Stimulated activated CD4-positive, alpha-beta T cell treated with anti-CD3 and anti-CD28 coated beads, Interleukin-4, amount 100 ng/mL, for 1 hour (primary cell): Measurements from ENCODE around the gene BEST2.
A peak's percentile ranks its signal among the peaks of the same experiment; 100 is the strongest.

Source experiments
- DNase-seq: peaks from one replicate; pipeline ENCODE4 v3.0.0-alpha.2; 2020

BEST2 gene

GRCh38 chr19:12731337-12731736, 20.3 kb upstream of the BEST2 start:
- DNase-seq = no peak

DNA sequence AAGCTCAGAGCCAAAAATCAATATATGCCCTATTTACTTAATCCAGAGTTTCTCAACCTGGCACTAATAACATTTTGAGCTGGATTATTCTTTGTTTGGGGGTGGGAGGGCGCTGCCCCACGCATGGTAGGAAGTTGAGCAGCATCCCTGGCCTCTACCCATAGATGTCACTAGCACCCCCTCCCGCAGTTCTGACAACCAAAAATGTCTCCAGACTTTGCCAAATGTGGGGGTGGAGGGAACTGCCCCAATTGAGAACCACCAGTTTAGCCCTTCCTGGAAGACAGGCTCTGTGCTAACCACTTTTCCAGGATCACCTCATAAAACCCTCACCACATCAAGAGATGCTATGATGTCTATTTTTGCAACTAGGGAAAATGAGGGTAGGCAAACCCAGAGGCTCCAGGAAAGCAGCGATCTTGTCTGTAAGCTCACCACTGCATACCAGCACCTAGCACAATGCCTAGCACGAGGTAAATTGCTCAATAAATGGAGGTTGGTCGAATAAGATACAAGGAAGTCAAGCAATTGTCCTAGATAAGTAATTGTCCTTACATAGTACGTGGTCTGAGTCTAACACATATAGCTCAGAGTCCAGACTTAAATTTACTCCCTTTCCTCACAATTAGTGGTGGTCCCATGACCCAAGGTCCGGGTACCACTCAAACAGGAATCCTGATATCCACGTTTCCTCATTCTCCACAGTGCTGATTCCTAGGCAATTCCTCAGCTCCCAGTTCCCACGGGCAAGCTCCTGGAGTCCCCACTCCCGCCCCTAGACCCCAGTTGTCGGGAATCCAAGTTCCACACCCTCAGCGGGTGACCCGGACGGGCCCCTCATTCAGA, 18.0 kb upstream of the BEST2 start:
- peak; percentile 56 for DNase-seq

DNA sequence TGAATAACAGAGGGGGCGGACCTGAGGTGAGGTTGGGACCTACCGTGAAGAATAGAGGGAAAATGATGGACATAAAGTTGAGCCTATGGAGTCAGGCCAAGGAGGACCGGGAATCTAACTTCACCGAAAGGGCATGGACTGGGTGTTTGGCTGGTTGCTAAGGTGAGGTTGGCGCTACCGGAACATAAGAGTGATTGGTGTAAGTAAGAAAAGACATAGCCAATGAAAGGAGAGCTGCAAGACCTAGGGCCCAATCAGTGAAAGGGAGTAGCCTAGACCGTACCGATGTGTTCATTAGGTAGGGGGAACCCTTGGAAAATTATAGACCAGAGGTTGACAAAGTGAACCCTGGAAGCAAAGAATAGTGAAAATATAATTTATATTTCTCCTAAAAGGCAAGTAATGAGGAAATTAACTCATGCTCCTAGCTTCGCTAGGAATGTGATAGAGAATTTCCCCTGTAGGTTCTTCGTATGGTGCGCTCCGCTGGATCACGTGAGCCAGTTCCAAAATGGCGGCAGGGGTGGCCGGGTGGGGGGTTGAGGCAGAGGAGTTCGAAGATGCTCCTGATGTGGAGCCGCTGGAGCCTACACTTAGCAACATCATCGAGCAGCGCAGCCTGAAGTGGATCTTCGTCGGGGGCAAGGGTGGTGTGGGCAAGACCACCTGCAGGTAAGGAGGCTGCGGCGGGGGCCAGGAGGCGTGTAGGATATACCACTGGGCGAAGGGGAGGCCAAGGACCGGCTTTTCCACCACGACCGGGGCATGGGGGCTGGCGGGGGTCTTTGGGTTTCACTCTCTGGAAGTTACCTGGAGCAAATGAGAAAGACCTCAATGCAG, 14.4 kb upstream of the BEST2 start, which contains the start of gene GET3:
TSS of gene GET3 (plus strand) at position 503 of the 840 bp plus-strand sequence. CDS start at position 512, 9 bp downstream.
- DNase-seq = peak; percentile 76

DNA sequence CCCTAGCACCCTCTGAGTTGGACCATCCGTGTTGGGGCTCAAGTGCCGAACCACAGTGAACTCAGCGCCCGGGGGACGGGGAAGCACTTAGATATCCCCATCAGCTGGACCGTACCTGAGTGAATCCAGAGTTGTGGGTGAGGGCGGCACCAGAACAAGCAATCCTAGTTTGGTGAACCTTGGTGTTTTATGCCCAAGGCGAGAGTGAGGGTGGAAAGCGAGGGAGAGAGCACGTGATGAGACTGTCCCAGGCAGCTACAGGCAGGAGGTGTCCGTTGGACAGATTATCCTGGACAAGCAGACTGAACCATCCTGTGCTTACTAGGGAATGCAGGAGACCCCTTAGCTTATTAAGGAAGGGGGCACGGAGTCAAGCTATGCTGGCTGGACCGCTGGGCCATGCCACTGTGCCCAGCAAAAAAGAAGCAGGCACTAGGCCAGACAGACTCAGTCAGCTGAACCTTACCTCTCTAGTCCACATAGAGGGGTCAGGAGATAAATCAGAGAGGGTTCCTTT, 13.7 kb upstream of the BEST2 start:
- no peak for DNase-seq

DNA sequence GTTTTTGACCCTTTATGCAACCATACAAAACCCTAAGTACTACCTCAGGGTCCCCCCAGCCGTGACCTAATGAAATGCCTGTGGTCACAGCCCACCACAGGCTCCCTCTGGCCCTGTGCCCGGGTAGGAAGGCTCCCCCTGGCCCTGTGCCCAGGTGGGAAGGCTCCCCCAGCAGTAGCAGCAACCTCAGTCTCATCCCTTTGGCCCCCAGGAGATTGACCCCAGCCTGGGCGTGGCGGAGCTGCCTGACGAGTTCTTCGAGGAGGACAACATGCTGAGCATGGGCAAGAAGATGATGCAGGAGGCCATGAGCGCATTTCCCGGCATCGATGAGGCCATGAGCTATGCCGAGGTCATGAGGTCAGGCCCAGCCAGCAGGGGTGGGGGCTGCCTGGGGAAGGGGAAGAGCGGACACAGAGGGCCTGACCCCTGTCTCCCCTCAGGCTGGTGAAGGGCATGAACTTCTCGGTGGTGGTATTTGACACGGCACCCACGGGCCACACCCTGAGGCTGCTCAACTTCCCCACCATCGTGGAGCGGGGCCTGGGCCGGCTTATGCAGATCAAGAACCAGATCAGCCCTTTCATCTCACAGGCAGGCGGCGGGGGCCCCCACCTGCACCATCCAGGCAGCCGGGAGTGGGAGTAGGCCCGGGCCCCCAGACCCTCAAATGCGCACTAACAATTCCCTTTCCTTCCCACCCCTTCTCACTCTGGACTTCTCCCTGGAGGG, 6.3 kb upstream of the BEST2 start:
- no peak for DNase-seq

- no peak for DNase-seq
These were observed 3.1 kb upstream of the BEST2 start for GRCh38 chr19:12748489-12748888.

GRCh38 chr19:12749938-12750521, 1.6 kb upstream of the BEST2 start:
- DNase-seq = no peak

DNA sequence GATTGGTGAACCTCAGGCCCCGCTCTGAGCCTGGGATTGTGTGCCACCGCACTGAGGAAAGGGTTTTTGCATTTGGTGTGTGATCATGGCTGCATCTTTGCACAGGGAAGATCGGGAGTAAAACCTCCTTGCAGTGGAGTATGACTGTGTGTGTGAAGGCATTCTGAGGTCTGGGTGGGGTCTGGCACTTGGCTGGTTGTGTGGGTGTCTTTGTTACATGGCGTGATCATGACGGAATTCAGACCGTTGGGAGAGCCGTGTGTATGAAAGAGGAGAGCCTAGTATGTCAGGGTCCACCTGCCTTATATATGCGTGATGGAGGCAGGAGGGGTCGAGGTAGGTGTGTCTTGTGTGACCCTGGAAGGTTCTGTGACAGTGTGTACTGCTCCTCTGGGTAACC, 740 bp upstream of the BEST2 start:
- no peak for DNase-seq

GRCh38 chr19:12752056-12752781, 628 bp downstream of the BEST2 start:
- DNase-seq = no peak

DNA sequence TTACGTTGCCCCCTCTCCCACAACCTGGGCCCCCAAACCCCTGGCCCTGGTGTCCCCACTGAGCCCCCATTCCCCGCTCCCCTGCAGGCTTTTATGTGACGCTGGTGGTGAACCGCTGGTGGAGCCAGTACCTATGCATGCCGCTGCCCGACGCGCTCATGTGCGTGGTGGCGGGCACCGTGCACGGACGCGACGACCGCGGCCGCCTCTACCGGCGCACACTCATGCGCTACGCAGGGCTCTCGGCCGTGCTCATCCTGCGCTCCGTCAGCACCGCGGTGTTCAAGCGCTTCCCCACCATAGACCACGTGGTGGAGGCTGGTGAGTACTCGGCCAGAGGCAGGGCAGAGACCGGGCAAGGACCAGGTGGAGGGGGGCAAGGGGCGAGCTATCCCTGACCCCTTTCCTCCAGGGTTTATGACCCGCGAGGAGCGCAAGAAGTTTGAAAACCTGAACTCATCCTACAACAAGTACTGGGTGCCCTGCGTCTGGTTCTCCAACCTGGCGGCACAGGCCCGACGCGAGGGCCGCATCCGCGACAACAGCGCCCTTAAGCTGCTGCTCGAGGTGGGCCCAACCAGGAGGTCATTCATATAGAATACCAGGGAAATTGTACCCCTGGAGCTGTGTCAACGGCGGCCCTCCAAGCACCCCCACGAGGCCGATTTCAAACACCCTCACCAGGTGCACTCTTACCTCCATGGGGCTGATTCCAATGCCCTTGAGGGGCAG, 3.0 kb downstream of the BEST2 start:
- DNase-seq = no peak

- no peak for DNase-seq
These were observed 4.7 kb downstream of the BEST2 start for GRCh38 chr19:12756150-12756883.

- peak; percentile 64 for DNase-seq
These were observed 6.1 kb downstream of the BEST2 start for GRCh38 chr19:12757544-12758274.

DNA sequence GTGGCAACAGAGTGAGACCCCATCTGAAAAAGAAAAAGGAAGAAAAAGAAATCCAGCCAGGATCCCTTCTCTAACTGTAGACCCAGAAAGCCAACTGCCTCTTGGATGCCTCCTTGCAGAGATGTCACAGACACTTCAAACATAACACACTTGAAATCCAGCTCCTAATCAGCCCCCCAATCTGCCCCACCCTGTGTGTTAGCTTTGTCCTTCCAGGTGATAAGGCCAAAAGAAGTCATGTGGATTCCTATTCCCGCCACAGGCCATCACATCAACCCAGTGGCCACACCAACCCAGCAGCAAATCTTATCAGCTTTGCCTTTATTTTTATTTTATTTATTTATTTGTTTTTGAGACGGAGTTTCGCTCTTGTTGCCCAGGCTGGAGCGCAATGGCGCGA, 8.1 kb downstream of the BEST2 start:
- DNase-seq = no peak

DNA sequence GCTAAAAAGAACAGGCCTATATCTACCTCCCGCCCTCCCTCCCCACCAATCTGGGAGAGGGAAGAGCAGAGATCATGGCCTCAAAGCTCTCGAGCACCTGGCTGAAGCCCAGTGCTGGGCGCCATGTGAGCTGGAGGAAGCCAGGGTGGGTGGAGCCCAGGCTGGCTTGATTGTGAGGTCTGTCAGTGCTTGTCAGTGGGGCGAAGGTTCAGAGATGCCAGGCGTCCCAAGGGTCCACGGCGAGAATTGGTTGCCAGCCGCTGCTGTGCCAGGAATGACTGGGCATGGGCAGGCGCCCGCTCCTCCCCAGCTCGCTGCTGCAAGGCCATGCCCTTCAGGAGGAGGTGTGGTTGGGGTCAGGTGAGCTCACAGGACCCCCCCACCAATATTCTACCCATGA, 11.5 kb downstream of the BEST2 start:
- no peak for DNase-seq

GRCh38 chr19:12764698-12765097, 13.1 kb downstream of the BEST2 start:
- no peak for DNase-seq

DNA sequence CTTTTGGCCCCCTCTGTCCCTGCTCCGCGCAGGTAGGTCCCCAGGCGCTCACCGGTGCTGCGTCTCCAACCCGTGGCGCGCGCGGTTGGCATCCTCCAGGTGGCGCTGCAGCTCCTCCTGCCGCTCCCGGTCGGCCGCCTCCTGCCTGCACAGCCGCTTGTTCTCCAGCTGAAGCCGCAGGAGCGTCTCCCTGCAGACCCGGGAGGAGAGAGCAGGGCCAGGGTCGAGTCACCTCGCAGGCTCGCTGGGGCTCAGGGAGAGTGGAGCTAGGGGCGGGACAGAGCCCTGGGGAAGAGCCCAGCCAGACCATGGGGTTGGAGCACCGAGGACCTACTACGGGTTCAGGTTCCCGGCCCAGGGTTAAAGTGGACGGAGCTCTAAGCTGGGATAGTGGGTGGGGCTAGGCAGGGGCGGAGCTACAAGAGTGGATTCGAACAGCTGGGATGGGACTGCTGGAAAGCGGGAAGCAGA, 14.5 kb downstream of the BEST2 start:
- peak; percentile 77 for DNase-seq

- no peak for DNase-seq
These were observed 15.6 kb downstream of the BEST2 start for GRCh38 chr19:12767150-12767549.

DNA sequence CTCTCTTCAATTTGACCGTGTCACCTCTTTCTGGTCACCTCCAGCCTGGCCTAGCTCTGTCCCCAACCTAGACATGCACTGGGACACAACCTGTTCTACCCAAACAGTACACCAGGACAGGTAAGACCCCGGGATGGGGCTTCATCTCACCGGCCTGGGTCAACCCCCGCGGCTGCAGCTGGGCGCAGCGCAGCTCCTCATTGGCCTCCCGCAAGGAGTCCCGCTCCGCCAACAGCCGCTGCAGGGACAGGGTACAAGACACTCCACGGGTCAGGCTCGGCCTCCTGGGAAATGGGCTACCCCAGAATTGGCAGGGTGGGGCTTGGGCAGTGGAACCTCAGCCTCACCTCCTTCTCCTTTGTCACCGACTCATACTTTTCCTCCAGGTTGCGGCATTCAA, 16.1 kb downstream of the BEST2 start:
- DNase-seq = no peak

- peak; percentile 65 for DNase-seq
These were observed 18.1 kb downstream of the BEST2 start for GRCh38 chr19:12769689-12770088.

- DNase-seq = no peak
These were observed 19.3 kb downstream of the BEST2 start for GRCh38 chr19:12770922-12771321.
